GM18868 (cell line): ENCODE data around the gene FAM171A1.

Experiments used
- ATAC-seq: cut with Tn5 transposase; IDR thresholded peaks from one replicate; pipeline ENCODE4 v1.9.1; 2021; ENCODE audit warnings: mild to moderate bottlenecking, moderate library complexity; ENCODE audit not compliant: unreplicated experiment

FAM171A1 gene

GRCh38 chr10:15253951-15254807 lies 116.9 kb downstream of the FAM171A1 start:
- peak; percentile 61 for ATAC-seq

- no peak for ATAC-seq
These were observed 118.7 kb downstream of the FAM171A1 start for GRCh38 chr10:15252396-15252795.

GRCh38 chr10:15251791-15252380 lies 119.2 kb downstream of the FAM171A1 start:
- ATAC-seq = no peak

- ATAC-seq = no peak
These were observed 125.6 kb downstream of the FAM171A1 start for GRCh38 chr10:15245530-15245929.

GRCh38 chr10:15244635-15245197 lies 126.4 kb downstream of the FAM171A1 start:
- ATAC-seq = peak; percentile 53

GRCh38 chr10:15242261-15242840 lies 128.7 kb downstream of the FAM171A1 start:
- ATAC-seq = no peak

GRCh38 chr10:15241306-15241705 lies 129.8 kb downstream of the FAM171A1 start:
- ATAC-seq = no peak

GRCh38 chr10:15238555-15239335 lies 132.3 kb downstream of the FAM171A1 start:
- ATAC-seq = no peak

GRCh38 chr10:15237351-15237750 lies 133.7 kb downstream of the FAM171A1 start:
- ATAC-seq = no peak

- ATAC-seq = no peak
These were observed 134.7 kb downstream of the FAM171A1 start for GRCh38 chr10:15236340-15236739.

GRCh38 chr10:15232279-15232678 lies 138.8 kb downstream of the FAM171A1 start:
- ATAC-seq = no peak

- no peak for ATAC-seq
These were observed 139.7 kb downstream of the FAM171A1 start for GRCh38 chr10:15231426-15231825.

GRCh38 chr10:15230257-15230656 lies 140.8 kb downstream of the FAM171A1 start:
- ATAC-seq = no peak

GRCh38 chr10:15229268-15229667 lies 141.8 kb downstream of the FAM171A1 start:
- ATAC-seq = no peak

GRCh38 chr10:15228426-15228825 lies 142.7 kb downstream of the FAM171A1 start:
- no peak for ATAC-seq

- no peak for ATAC-seq
These were observed 143.3 kb downstream of the FAM171A1 start for GRCh38 chr10:15227611-15228372.

- no peak for ATAC-seq
These were observed 145.6 kb downstream of the FAM171A1 start for GRCh38 chr10:15225511-15225910.

- no peak for ATAC-seq
These were observed 146.1 kb downstream of the FAM171A1 start for GRCh38 chr10:15224948-15225347.

- no peak for ATAC-seq
These were observed 147.9 kb downstream of the FAM171A1 start for GRCh38 chr10:15223174-15223573.

GRCh38 chr10:15222511-15222910 lies 148.6 kb downstream of the FAM171A1 start:
- ATAC-seq = no peak
